ENCODE data around the gene IL22RA1.

IL22RA1 gene

GRCh38 chr1:24109166-24109483 is 33.8 kb downstream of the IL22RA1 start:
- Histone ChIP-seq H3K4me1 (no peaks in the 10 kb centered on the region), H3K36me3 (ENCODE audit: control insufficient read depth, insufficient read depth, low read length) (no peaks in the 10 kb centered on the region), H3K4me2 (ENCODE audit: low read length) (no peak overlapping the region), H3K27ac (no peak overlapping the region), H3K79me2 (no peaks in the 10 kb centered on the region), H3K9ac (no peak overlapping the region), H2AFZ (no peak overlapping the region), H3K4me3 (ENCODE audit: low read depth, low read length) (no peak overlapping the region), H3K27me3 (ENCODE audit: control insufficient read depth, insufficient read depth, low read length) (no peaks in the 10 kb centered on the region), H3K9me3 (ENCODE audit: control insufficient read depth, low read length) (no peaks in the 10 kb centered on the region)
- TF ChIP-seq CTCF (IDR thresholded peaks at IDR 0.05): no peak

DNA sequence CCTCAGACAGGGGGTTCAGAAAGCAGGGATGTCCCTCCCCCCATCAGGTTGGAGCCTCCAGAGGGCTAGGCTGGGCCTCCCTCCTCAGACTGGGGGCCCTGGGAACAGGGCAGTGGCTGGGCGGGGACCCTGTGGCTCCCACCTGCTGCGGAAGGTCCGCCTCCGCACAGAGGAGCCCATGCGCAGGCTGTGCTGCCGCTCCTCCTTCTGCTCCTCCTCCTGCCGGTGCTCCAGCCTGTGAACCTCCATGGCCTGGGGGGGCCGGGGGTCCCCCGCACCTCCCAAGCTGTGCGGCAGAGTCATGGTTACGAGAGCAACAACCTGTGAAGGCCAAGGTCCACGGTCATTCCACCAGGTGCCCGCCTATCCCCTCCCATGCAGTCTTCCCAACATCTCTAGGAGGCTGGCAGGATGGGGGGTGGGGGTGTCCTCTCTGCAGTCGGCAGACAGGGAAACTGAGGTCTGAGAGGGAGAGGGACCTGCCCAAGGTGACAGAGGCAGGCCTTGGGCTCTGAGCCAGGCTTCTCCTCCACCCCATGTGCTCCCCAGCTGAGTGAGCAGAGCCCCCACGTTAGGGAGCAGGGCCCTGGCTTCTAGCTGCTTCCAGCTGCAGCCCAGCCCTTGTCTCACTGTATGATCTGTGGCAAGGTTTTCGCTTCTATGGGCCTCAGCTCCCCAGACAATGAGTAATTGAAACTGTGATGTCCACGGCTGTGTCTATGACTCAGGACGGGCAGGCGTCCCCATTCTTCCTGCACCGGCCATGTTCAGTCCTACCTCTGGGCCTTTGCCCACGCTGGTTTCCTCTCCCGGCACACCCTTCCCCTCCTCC is 34.4 kb downstream of the IL22RA1 start:
- Histone ChIP-seq H3K27me3 (ENCODE audit: control insufficient read depth, insufficient read depth, low read length) (no peaks in the 10 kb centered on the region), H3K4me3 (ENCODE audit: low read depth, low read length) (no peak overlapping the region), H3K9ac (no peak overlapping the region), H3K79me2 (no peaks in the 10 kb centered on the region), H3K9me3 (ENCODE audit: control insufficient read depth, low read length) (no peaks in the 10 kb centered on the region), H3K4me2 (ENCODE audit: low read length) (no peak overlapping the region), H2AFZ (no peak overlapping the region), H3K4me1 (no peaks in the 10 kb centered on the region), H3K36me3 (ENCODE audit: control insufficient read depth, insufficient read depth, low read length) (no peaks in the 10 kb centered on the region), H3K27ac (no peak overlapping the region)
- TF ChIP-seq CTCF (IDR thresholded peaks at IDR 0.05): no peak

- H3K79me2 ChIP-seq: no peaks in the 10 kb centered on the region
- H3K4me3 ChIP-seq (ENCODE audit: low read depth, low read length): no peak overlapping the region
- no peaks in the 10 kb centered on the region for H3K36me3 ChIP-seq (ENCODE audit: control insufficient read depth, insufficient read depth, low read length)
- TF ChIP-seq CTCF (IDR thresholded peaks at IDR 0.05): no peak
- H3K9me3 ChIP-seq (ENCODE audit: control insufficient read depth, low read length): no peaks in the 10 kb centered on the region
- H3K9ac ChIP-seq: no peak overlapping the region
- H3K27ac ChIP-seq: no peak overlapping the region
- no peaks in the 10 kb centered on the region for H3K4me1 ChIP-seq
- no peak overlapping the region for H3K4me2 ChIP-seq (ENCODE audit: low read length)
- no peak overlapping the region for H2AFZ ChIP-seq
- no peaks in the 10 kb centered on the region for H3K27me3 ChIP-seq (ENCODE audit: control insufficient read depth, insufficient read depth, low read length)
Observed at GRCh38 chr1:24107462-24108138, 35.3 kb downstream of the IL22RA1 start.

DNA sequence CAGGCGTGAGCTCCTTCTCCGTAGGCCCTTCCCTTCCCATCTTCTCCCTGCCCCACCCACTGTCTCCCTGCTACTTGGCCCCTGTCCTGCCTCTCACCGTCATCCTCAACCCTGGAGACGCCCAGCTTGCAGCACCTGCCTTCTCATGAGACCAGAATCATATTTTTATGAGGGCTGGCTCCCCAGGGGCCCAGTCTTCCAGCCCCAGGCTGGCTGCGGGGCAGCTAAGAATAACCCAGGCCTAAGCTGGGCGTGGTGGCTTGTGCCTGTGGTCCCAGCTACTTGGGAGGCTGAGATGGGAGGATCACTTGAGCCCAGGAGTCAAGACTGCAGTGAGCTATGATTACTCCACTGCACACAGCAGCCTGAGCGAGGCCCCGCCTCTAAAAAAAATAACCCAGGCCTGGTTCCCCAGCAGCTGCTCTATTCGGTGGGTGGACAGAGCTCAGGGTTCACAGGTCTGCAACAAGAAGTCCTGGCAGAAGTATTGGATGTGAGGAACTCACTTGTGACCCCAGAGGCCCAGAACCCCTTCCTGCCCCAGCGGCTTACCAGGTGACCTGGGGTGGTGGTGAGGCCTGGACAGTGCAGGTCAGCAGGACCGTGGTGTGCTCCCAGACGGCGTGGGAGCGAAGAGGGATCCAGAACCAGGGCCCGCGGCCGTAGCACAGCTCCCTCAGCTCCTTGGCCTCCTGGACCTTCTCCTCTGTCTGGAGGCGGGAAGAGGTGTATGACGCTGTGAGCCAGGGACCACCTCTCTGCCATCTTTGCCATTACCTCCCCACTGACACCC is 37.4 kb downstream of the IL22RA1 start:
- Histone ChIP-seq H3K9me3 (ENCODE audit: control insufficient read depth, low read length) (no peaks in the 10 kb centered on the region), H3K4me2 (ENCODE audit: low read length) (no peak overlapping the region), H3K79me2 (no peaks in the 10 kb centered on the region), H3K4me1 (no peaks in the 10 kb centered on the region), H2AFZ (no peak overlapping the region), H3K27ac (no peak overlapping the region), H3K27me3 (ENCODE audit: control insufficient read depth, insufficient read depth, low read length) (no peaks in the 10 kb centered on the region), H3K4me3 (ENCODE audit: low read depth, low read length) (no peak overlapping the region), H3K36me3 (ENCODE audit: control insufficient read depth, insufficient read depth, low read length) (no peaks in the 10 kb centered on the region), H3K9ac (no peak overlapping the region)
- no peak for TF ChIP-seq CTCF (IDR thresholded peaks at IDR 0.05)
